Astrocyte of the cerebellum (primary cell): Measurements from ENCODE around the gene TSHR.

Source experiments
- DNase-seq: peaks from one replicate; pipeline ENCODE4 v3.0.0-alpha.2; 2011; ENCODE audit warnings: low read depth
- H3K4me3 ChIP-seq: 2 replicates; pipeline ENCODE4 v1.5.1; 2011; ENCODE audit warnings: mild to moderate bottlenecking, low read depth, low read length, moderate library complexity
- CTCF ChIP-seq: IDR thresholded peaks from 2 replicates; pipeline ENCODE4 v1.5.1; 2012; ENCODE audit warnings: low read length, low read depth, moderate library complexity, mild to moderate bottlenecking; ENCODE audit errors: missing control alignments
- in situ Hi-C: cut with HindIII; loops from 2 replicates; pipeline ENCODE4 v1.10.0; 2017; ENCODE audit warnings: low sequenced_read_pairs

TSHR gene

GRCh38 chr14:80988192-80988591 lies 32.8 kb downstream of the TSHR start:
- DNase-seq: no peak
- no peak for TF ChIP-seq CTCF
- no peak overlapping the region for H3K4me3 ChIP-seq
- in situ Hi-C loops: no loop called here

GRCh38 chr14:80988735-80989429 lies 33.5 kb downstream of the TSHR start:
- DNase-seq: no peak
- no peak for TF ChIP-seq CTCF
- in situ Hi-C loops: no loop called here
- H3K4me3 ChIP-seq: no peak overlapping the region

- in situ Hi-C loops: no loop called here
- no peak overlapping the region for H3K4me3 ChIP-seq
- no peak for TF ChIP-seq CTCF
- no peak for DNase-seq
These were observed 37.2 kb downstream of the TSHR start for GRCh38 chr14:80992580-80992979.

GRCh38 chr14:80996049-80996901 lies 40.9 kb downstream of the TSHR start:
- in situ Hi-C loops: no loop called here
- peak; percentile 73 for TF ChIP-seq CTCF
- DNase-seq: peak; percentile 58
- no peak overlapping the region for H3K4me3 ChIP-seq

- DNase-seq: no peak
- no peak for TF ChIP-seq CTCF
- H3K4me3 ChIP-seq: no peak overlapping the region
- in situ Hi-C loops: no loop called here
These were observed 46.0 kb downstream of the TSHR start for GRCh38 chr14:81001447-81001846.

- H3K4me3 ChIP-seq: no peak overlapping the region
- DNase-seq: no peak
- in situ Hi-C loops: no loop called here
- TF ChIP-seq CTCF: no peak
These were observed 49.2 kb downstream of the TSHR start for GRCh38 chr14:81004575-81004974.
